GM12878 (cell line): ENCODE measurements around the gene DNMT3B. TPM values are rescaled to one million over a fixed set of nuclear protein-coding genes. Genes with fewer than 3 reads are reported as not detected.

Source experiments
- BCL11A ChIP-seq: IDR thresholded peaks from 2 replicates; pipeline ENCODE4 v1.6.1; 2011; ENCODE audit warnings: low read depth, low read length
- EED ChIP-seq: sonication (generic); IDR thresholded peaks from 2 replicates; pipeline ENCODE4 v1.6.1; 2016; ENCODE audit warnings: antibody characterized with exemption, low read depth
- FOXK2 ChIP-seq: fragments of 450-650 bp; IDR thresholded peaks from 2 replicates; pipeline ENCODE4 v1.6.1; 2017; ENCODE audit warnings: mild to moderate bottlenecking, moderate library complexity
- FOXM1 ChIP-seq: IDR thresholded peaks from 2 replicates; pipeline ENCODE4 v1.6.1; 2012; ENCODE audit warnings: low read depth, mild to moderate bottlenecking, inconsistent platforms, low read length, moderate library complexity
- HDAC2 ChIP-seq: fragments of 200-600 bp; sonication (generic); IDR thresholded peaks from 2 replicates; pipeline ENCODE4 v1.6.1; 2017
- KAT2A ChIP-seq: conservative IDR thresholded peaks from 2 replicates; pipeline ENCODE4 v1.6.1; 2011; ENCODE audit warnings: low read depth, low read length; ENCODE audit not compliant: control insufficient read depth
- MEF2B ChIP-seq: fragments of 450-650 bp; IDR thresholded peaks from 2 replicates; pipeline ENCODE4 v1.6.1; 2018; ENCODE audit warnings: mild to moderate bottlenecking, moderate library complexity; ENCODE audit not compliant: partially characterized antibody, poor library complexity, severe bottlenecking
- NFXL1 ChIP-seq: fragments of 450-650 bp; IDR thresholded peaks from 2 replicates; pipeline ENCODE4 v1.6.1; 2017; ENCODE audit warnings: antibody characterized with exemption, mild to moderate bottlenecking, borderline replicate concordance
- NFYA ChIP-seq: IDR thresholded peaks from 2 replicates; pipeline ENCODE4 v1.6.1; 2011; ENCODE audit warnings: low read depth, mild to moderate bottlenecking, low read length, improper control_type of control experiment, borderline replicate concordance
- POLR2A ChIP-seq: IDR thresholded peaks from 2 replicates; pipeline ENCODE4 v1.6.1; 2011; ENCODE audit warnings: low read depth, mild to moderate bottlenecking, low read length
- RUNX3 ChIP-seq: IDR thresholded peaks from 2 replicates; pipeline ENCODE4 v1.6.1; 2012; ENCODE audit warnings: low read length, inconsistent platforms
- SMARCA5 ChIP-seq: fragments of 450-650 bp; IDR thresholded peaks from 2 replicates; pipeline ENCODE4 v1.6.1; 2017; ENCODE audit warnings: mild to moderate bottlenecking
- SUZ12 ChIP-seq: fragments of 200-600 bp; sonication (generic); IDR thresholded peaks from one replicate; pipeline ENCODE4 v1.6.1; 2018; ENCODE audit warnings: antibody characterized with exemption, mild to moderate bottlenecking; ENCODE audit not compliant: unreplicated experiment
- TAF1 ChIP-seq: IDR thresholded peaks from 2 replicates; pipeline ENCODE4 v1.6.1; 2011; ENCODE audit warnings: mild to moderate bottlenecking, low read depth, low read length, borderline replicate concordance
- TCF12 ChIP-seq: IDR thresholded peaks from 2 replicates; pipeline ENCODE4 v1.6.1; 2011; ENCODE audit warnings: low read depth, mild to moderate bottlenecking, low read length
- TCF7 ChIP-seq: IDR thresholded peaks from 2 replicates; pipeline ENCODE4 v1.6.1; 2014; ENCODE audit warnings: antibody characterized with exemption, borderline replicate concordance
- polyA plus RNA-seq, 11 experiments: library from polyadenylated mRNA; depleted of rRNA in 4 of 11; unstranded in 6 of 11; stranded (reverse) in 5 of 11; fragments of >200 nt; fragmentation: Nextera tagmentation in 4 of 11; fragmentation: Illumina TruSeq in 1 of 11; extraction: Ambion mirVana in 4 of 11; extraction: Trizol in 1 of 11; gene quantifications; 1 replicate in 1 of 11; 2 replicates in 10 of 11; pipeline versions ENCODE4 v1.2.1 to v1.2.3, GENCODE V29; 2011 to 2016; ENCODE audit warnings: inconsistent platforms in 2 of 11, missing spikeins in 2 of 11, low read depth in 1 of 11
- total RNA-seq, 4 experiments: library from RNA; depleted of rRNA in 3 of 4; stranded (reverse); fragments of >200 nt in 3 of 4; fragmentation: Illumina TruSeq in 1 of 4; extraction: Trizol in 1 of 4; gene quantifications; 2 replicates each; pipeline versions ENCODE4 v1.2.1 to v1.2.3, GENCODE V29; 2013 to 2021
- TF ChIP-seq, protein P1 (sequence below): fragments of 450-650 bp; IDR thresholded peaks from 2 replicates; pipeline ENCODE4 v1.6.1; 2016; ENCODE audit warnings: mild to moderate bottlenecking
- TF ChIP-seq, protein P2 (sequence below): IDR thresholded peaks from 2 replicates; pipeline ENCODE4 v1.6.1; 2012; ENCODE audit warnings: improper control_type of control experiment, low read depth, low read length; ENCODE audit not compliant: insufficient replicate concordance

DNMT3B gene
- total and polyA plus RNA-seq, 10 of the 15 experiments (the other 5 are each of a cell fraction or from before 2014, with no cell fraction given), result 0.23 to 1.9 (median 1.1) TPM

DNA sequence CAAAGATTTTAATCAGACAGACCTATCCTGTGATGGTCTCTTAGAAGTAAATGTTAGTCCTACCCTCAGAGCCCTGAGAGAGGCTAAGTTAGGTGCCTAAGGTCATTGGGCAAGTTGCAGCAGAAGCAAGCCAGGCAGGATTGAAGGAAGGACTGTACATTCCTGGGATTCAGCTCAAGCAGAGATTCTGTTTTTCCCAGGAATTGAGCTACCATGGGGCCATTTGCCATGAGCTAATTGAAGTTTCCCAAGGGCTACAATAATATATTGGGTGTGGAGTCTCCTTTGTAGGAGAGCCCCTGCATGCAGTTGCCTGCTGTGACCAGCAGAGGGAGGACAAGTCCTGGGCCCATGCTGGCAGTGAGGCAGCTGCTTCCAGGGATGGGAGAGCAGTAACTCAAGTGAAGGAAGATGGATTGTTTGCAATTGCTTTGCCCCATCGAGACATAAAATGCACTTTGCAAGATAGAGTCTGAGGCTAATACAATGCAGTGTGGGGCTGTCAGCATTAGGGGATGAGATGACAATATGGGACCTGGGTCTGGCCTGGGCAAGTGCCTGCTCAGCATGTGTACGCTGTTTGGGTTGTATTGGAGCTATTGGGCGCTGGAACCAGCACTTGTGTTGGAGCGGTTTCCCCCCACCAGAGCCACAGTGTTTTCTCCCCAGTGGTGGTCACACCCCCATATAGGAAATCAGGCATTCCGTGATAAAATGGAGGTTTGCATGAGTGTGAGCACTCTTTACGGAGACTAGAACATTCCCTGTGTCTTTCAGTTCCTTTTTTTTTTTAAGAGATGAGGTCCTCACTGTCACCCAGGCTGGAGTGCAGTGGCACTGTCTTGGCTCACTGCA is 27.9 kb downstream of the DNMT3B start (continued):
- no peak for TF ChIP-seq TAF1
- TF ChIP-seq, protein P1, sequence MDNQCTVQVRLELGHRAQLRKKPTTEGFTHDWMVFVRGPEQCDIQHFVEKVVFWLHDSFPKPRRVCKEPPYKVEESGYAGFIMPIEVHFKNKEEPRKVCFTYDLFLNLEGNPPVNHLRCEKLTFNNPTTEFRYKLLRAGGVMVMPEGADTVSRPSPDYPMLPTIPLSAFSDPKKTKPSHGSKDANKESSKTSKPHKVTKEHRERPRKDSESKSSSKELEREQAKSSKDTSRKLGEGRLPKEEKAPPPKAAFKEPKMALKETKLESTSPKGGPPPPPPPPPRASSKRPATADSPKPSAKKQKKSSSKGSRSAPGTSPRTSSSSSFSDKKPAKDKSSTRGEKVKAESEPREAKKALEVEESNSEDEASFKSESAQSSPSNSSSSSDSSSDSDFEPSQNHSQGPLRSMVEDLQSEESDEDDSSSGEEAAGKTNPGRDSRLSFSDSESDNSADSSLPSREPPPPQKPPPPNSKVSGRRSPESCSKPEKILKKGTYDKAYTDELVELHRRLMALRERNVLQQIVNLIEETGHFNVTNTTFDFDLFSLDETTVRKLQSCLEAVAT, result no peak
- no peak for TF ChIP-seq MEF2B
- TF ChIP-seq BCL11A, result no peak
- TF ChIP-seq NFYA, result no peak
- TF ChIP-seq SMARCA5, result peak; percentile 55; the same call in 1 of the 2 replicates
- TF ChIP-seq, protein P2, sequence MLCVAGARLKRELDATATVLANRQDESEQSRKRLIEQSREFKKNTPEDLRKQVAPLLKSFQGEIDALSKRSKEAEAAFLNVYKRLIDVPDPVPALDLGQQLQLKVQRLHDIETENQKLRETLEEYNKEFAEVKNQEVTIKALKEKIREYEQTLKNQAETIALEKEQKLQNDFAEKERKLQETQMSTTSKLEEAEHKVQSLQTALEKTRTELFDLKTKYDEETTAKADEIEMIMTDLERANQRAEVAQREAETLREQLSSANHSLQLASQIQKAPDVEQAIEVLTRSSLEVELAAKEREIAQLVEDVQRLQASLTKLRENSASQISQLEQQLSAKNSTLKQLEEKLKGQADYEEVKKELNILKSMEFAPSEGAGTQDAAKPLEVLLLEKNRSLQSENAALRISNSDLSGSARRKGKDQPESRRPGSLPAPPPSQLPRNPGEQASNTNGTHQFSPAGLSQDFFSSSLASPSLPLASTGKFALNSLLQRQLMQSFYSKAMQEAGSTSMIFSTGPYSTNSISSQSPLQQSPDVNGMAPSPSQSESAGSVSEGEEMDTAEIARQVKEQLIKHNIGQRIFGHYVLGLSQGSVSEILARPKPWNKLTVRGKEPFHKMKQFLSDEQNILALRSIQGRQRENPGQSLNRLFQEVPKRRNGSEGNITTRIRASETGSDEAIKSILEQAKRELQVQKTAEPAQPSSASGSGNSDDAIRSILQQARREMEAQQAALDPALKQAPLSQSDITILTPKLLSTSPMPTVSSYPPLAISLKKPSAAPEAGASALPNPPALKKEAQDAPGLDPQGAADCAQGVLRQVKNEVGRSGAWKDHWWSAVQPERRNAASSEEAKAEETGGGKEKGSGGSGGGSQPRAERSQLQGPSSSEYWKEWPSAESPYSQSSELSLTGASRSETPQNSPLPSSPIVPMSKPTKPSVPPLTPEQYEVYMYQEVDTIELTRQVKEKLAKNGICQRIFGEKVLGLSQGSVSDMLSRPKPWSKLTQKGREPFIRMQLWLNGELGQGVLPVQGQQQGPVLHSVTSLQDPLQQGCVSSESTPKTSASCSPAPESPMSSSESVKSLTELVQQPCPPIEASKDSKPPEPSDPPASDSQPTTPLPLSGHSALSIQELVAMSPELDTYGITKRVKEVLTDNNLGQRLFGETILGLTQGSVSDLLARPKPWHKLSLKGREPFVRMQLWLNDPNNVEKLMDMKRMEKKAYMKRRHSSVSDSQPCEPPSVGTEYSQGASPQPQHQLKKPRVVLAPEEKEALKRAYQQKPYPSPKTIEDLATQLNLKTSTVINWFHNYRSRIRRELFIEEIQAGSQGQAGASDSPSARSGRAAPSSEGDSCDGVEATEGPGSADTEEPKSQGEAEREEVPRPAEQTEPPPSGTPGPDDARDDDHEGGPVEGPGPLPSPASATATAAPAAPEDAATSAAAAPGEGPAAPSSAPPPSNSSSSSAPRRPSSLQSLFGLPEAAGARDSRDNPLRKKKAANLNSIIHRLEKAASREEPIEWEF, result no peak
- no peak for TF ChIP-seq HDAC2
- TF ChIP-seq KAT2A, result no peak
- TF ChIP-seq EED, result 0 out of 2 replicates have a peak, but pooled peaks have one; percentile 12
- no peak for TF ChIP-seq FOXK2
- peak; percentile 23; the same call in 1 of the 2 replicates for TF ChIP-seq RUNX3
- no peak for TF ChIP-seq TCF7
- TF ChIP-seq FOXM1, result no peak
- no peak for TF ChIP-seq POLR2A
- TF ChIP-seq SUZ12, result no peak
- TF ChIP-seq NFXL1, result no peak
- TF ChIP-seq TCF12, result peak; percentile 32; the same call in 1 of the 2 replicates
